Calu3 (cell line): ENCODE measurements around the gene CLDN5. TPM values are rescaled to one million over a fixed set of nuclear protein-coding genes. Genes with fewer than 3 reads are reported as not detected.

Experiments used
- BruUV-seq: library from RNA; stranded (reverse); fragments of 400-500 nt; replicated peaks from 2 replicates; lab custom pipeline; 2021; lab: Mats Ljungman, UMichigan
- CTCF ChIA-PET: fragments of 300-600 bp; sonication (Branson Sonifier 250); formaldehyde crosslinking; loops from one replicate; lab custom pipeline; 2022; ENCODE audit warnings: antibody characterized with exemption; lab: Charles Lee
- DNase-seq: peaks from one replicate; pipeline ENCODE4 v3.0.0; 2022
- H3K27ac Mint-ChIP-seq: one replicate; pipeline ENCODE4 v1.8.0; 2022; ENCODE audit warnings: mixed read lengths; ENCODE audit not compliant: unreplicated experiment
- H3K27me3 Mint-ChIP-seq: one replicate; pipeline ENCODE4 v1.8.0; 2022; ENCODE audit warnings: mixed read lengths; ENCODE audit not compliant: unreplicated experiment
- H3K36me3 Mint-ChIP-seq: one replicate; pipeline ENCODE4 v1.8.0; 2022; ENCODE audit warnings: mild to moderate bottlenecking, moderate library complexity, mixed read lengths; ENCODE audit not compliant: insufficient read depth, unreplicated experiment
- H3K4me1 Mint-ChIP-seq: one replicate; pipeline ENCODE4 v1.8.0; 2022; ENCODE audit warnings: mild to moderate bottlenecking, low read depth, mixed read lengths; ENCODE audit not compliant: unreplicated experiment
- H3K4me3 Mint-ChIP-seq: one replicate; pipeline ENCODE4 v1.8.0; 2022; ENCODE audit warnings: mild to moderate bottlenecking, low read depth, moderate library complexity, mixed read lengths; ENCODE audit not compliant: unreplicated experiment
- H3K9me3 Mint-ChIP-seq: one replicate; pipeline ENCODE4 v1.8.0; 2022; ENCODE audit warnings: low read depth, mixed read lengths; ENCODE audit not compliant: unreplicated experiment
- intact Hi-C: fragments of 100-400 bp; cut with micrococcal nuclease; formaldehyde crosslinking; loops from one replicate; pipeline ENCODE4 v1.10.0; 2022; ENCODE audit not compliant: unreplicated experiment
- total RNA-seq: library from RNA; stranded (reverse); gene quantifications from 2 replicates; pipeline ENCODE4 v1.2.3, GENCODE V29; 2022
- TF ChIP-seq, protein P1 (sequence below): fragments of 200-600 bp; IDR thresholded peaks from one replicate; pipeline ENCODE4 v1.8.0; 2022; ENCODE audit warnings: antibody characterized with exemption; ENCODE audit not compliant: unreplicated experiment

Gene CLDN5
- total RNA-seq, 1 experiment from 2014 or later: not detected

DNA sequence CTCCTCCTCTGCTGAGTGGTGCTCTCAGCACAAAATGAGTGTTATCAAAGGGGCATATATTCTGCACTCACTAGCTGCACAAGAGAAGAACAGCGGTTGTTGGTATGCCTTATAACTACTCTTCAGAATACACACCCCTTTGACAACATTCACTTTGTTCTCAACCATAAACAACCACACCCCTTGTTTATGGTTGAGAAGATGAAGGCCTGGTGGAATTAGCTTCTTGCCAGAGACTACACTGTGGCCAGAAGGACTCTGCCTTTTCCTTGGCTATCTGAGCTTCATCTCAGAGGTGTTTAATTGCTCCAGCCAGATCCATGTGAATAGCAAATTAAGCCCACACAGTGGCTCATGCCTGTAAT, 45.0 kb upstream of the CLDN5 start:
- Mint-ChIP-seq H3K36me3 (no peaks in the 10 kb centered on the region), H3K27ac (no peak overlapping the region), H3K27me3 (peaks cover 79% of the 10 kb centered on the region), H3K4me3 (no peak overlapping the region), H3K9me3 (no peaks in the 10 kb centered on the region), H3K4me1 (no peaks in the 10 kb centered on the region)
- no peak for DNase-seq
- no TSS peak for BruUV-seq
- TF ChIP-seq, protein P1, sequence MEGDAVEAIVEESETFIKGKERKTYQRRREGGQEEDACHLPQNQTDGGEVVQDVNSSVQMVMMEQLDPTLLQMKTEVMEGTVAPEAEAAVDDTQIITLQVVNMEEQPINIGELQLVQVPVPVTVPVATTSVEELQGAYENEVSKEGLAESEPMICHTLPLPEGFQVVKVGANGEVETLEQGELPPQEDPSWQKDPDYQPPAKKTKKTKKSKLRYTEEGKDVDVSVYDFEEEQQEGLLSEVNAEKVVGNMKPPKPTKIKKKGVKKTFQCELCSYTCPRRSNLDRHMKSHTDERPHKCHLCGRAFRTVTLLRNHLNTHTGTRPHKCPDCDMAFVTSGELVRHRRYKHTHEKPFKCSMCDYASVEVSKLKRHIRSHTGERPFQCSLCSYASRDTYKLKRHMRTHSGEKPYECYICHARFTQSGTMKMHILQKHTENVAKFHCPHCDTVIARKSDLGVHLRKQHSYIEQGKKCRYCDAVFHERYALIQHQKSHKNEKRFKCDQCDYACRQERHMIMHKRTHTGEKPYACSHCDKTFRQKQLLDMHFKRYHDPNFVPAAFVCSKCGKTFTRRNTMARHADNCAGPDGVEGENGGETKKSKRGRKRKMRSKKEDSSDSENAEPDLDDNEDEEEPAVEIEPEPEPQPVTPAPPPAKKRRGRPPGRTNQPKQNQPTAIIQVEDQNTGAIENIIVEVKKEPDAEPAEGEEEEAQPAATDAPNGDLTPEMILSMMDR: no peak
- intact Hi-C loops: no loop called here
- CTCF ChIA-PET: no interaction called here

DNA sequence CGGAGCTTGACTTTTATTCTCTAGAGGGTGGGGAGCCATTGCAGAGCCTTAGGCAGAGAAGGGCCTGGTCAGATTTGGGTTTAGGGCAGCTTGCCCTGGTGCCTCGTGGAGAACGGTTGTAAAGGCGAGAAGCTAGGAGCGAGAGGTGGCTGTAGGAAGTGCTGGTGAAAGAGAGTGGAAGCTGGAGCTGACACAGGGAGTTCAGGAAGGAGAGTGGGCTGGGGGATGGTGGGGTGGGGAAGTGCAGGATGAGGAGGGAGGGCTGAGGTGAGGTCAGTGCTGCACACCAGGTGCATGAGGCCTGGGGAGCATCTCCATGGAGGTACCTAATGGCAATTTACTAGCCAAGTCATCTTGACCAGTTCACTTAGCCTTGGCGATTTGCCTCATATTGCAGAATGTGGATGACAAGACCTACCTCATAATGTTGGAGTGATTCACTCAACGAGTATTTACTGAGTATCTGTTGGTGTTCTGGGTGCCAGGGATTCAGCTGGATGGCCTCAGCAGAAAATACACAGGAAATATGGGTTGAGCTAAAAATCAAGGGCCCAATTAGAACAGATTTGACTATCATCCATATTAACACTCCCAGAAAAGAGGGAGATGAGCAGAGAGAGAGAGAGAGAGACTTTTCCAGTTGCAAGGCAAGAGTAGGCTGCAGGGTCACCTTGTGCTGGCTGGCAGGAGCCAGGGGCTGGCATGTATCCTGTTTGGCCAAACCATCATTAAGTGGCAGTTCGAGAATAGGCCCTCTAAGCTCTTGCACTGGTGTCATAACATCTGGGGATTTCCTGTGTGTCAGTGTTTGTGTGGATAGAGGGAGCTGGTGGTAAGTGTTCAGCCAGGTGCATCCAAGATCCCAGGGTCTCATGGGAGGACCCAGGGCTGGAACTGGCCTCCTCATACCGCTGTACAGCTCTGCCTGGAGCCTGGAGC, 44.4 kb upstream of the CLDN5 start:
- H3K4me1 Mint-ChIP-seq: no peaks in the 10 kb centered on the region
- TF ChIP-seq, protein P1: no peak
- H3K4me3 Mint-ChIP-seq: no peak overlapping the region
- H3K27me3 Mint-ChIP-seq: peaks cover 74% of the 10 kb centered on the region
- CTCF ChIA-PET: no interaction called here
- H3K9me3 Mint-ChIP-seq: no peaks in the 10 kb centered on the region
- BruUV-seq: no TSS peak
- H3K36me3 Mint-ChIP-seq: no peaks in the 10 kb centered on the region
- no peak overlapping the region for H3K27ac Mint-ChIP-seq
- intact Hi-C loops: no loop called here
- no peak for DNase-seq

DNA sequence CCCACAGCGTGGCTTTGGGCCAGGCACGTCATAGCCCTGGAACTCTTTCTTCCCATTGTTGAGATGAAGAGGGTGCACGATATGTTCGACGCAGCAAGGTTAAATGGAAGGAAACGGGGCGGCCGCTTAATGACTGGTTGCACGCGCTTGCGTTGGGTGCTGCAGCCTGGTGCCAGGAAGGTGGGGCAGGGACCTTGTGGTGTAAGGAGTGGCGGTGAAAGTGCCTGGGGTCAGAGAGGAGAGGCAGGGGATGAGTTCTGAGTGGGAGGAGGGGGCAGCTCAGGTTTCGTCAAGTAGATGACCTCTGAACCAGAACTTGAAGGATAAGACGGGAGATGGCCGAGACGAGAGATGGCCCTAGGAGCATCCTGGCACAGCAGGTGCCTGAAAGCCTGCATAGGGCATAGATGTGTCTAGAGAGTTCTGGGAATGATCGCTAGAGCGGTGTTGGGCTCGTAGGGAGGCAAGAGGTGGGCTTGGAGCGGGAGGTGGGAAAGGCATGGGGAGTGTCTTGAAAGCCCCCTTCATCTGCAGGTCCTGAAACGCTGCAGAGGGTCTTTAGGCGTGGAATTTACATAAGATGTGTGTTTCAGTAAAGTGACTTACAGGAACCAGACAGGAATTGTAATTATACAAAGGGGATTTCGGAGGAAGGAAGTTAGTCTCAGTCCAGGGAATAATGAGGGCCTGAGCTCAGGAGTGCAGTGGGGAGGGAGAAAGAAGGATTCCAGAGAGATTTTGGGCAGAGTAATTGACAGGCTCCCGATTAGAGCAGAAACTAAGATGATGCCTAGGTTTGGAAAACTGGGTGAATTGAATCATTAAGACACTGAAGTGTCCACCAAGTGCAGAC, 43.2 kb upstream of the CLDN5 start:
- no peaks in the 10 kb centered on the region for H3K36me3 Mint-ChIP-seq
- intact Hi-C loops: no loop called here
- no TSS peak for BruUV-seq
- CTCF ChIA-PET: no interaction called here
- H3K9me3 Mint-ChIP-seq: no peaks in the 10 kb centered on the region
- H3K4me3 Mint-ChIP-seq: no peak overlapping the region
- TF ChIP-seq, protein P1: no peak
- no peak overlapping the region for H3K27ac Mint-ChIP-seq
- no peak for DNase-seq
- H3K27me3 Mint-ChIP-seq: peaks cover 73% of the 10 kb centered on the region
- H3K4me1 Mint-ChIP-seq: no peaks in the 10 kb centered on the region

DNA sequence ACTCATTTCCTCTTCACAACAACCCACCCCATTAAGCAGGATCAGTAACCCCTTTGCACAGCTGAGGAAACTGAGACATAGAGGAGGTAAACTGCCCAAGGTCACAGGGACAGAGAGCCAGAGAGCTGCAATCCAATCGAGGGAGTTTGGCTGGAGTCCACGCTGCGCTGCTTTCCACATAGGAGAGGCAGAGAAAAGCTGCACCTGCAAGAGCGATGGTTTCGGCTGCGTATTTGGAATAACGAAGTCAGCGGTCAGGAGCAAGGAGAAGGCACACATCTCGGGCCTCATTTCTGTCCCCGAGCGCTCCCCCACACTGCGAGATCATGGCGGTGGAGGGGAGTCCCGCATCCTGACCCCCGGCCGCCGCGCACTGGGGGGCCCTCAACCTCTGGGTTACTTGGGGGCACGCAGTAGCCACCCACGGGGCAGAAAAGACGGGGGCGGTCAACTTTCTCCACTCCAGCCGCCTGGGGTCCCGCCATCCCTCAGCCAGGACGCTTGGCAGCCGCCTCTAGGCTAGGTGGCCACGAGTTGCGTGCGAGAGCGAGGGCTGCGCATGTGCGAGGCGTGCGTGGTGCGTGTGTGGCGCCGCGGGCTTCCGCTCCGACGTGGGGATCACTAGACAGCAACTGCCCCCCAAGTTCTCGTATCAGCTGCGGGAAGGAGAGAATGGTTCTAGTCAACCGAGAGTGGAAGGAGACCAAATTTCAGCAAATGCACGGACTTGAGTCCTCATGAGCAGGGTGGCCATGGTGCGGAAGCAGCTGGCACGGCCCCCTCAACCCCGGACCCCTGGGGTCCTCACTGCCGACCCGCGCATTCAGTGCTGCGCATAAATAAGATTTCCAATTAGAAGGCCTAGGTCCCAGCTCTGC, 42.3 kb upstream of the CLDN5 start:
- Mint-ChIP-seq H3K27ac (no peak overlapping the region), H3K36me3 (no peaks in the 10 kb centered on the region), H3K27me3 (peaks cover 67% of the 10 kb centered on the region), H3K4me3 (no peak overlapping the region), H3K4me1 (no peaks in the 10 kb centered on the region), H3K9me3 (no peaks in the 10 kb centered on the region)
- CTCF ChIA-PET: interaction anchor here (0.7 kb wide), 1 partner anchor 77 kb away, joined by 8 read pairs; no protein-coding TSS in a partner anchor
- intact Hi-C loops: no loop called here
- BruUV-seq: no TSS peak
- no peak for DNase-seq
- TF ChIP-seq, protein P1: no peak
